WTC11 (cell line): ENCODE results near the gene CHPF2. TPM values are rescaled to one million over a fixed set of nuclear protein-coding genes. Genes with fewer than 3 reads are reported as not detected.

Source experiments
- ATAC-seq: fragments of 200-7000 bp; cut with Tn5 transposase; 2 replicates; pipeline ENCODE4 v1.10.0; 2021; ENCODE audit warnings: mild to moderate bottlenecking, moderate library complexity
- Bru-seq: library from RNA; stranded (reverse); fragments of 400-500 nt; gene quantifications from one replicate; lab custom pipeline; 2021; lab: Mats Ljungman, UMichigan
- CTCF ChIA-PET: fragments of 300-600 bp; sonication (Branson Sonifier 250); formaldehyde crosslinking; loops from one replicate; lab custom pipeline; 2021; ENCODE audit warnings: antibody characterized with exemption; lab: Charles Lee
- POLR2A ChIA-PET: fragments of 350-600 bp; sonication (Branson Sonifier 250); formaldehyde crosslinking; loops from one replicate; lab custom pipeline; 2021; ENCODE audit warnings: antibody characterized with exemption; lab: Charles Lee
- DNase-seq: peaks from one replicate; pipeline ENCODE4 v3.0.0; 2021; ENCODE audit warnings: low spot score
- H3K27ac Mint-ChIP-seq: 2 replicates; pipeline ENCODE4 v1.8.0; 2021; ENCODE audit warnings: mixed read lengths
- H3K27me3 Mint-ChIP-seq: 2 replicates; pipeline ENCODE4 v1.8.0; 2021; ENCODE audit warnings: low read depth, mild to moderate bottlenecking, moderate library complexity, mixed read lengths
- H3K36me3 Mint-ChIP-seq: 2 replicates; pipeline ENCODE4 v1.8.0; 2021; ENCODE audit warnings: mixed read lengths
- H3K4me1 Mint-ChIP-seq: 2 replicates; pipeline ENCODE4 v1.8.0; 2022; ENCODE audit warnings: mixed read lengths
- H3K4me3 Mint-ChIP-seq: 2 replicates; pipeline ENCODE4 v1.8.0; 2021; ENCODE audit warnings: mild to moderate bottlenecking, moderate library complexity, mixed read lengths
- H3K9me3 Mint-ChIP-seq: 2 replicates; pipeline ENCODE4 v1.8.0; 2021; ENCODE audit warnings: mixed read lengths
- ARID4B ChIP-seq: sonication (generic); formaldehyde crosslinking; IDR thresholded peaks from 2 replicates; pipeline ENCODE4 v1.8.0; 2023; ENCODE audit warnings: missing genetic modification reagents, mild to moderate bottlenecking, borderline replicate concordance
- ATF1 ChIP-seq: sonication (generic); formaldehyde crosslinking; IDR thresholded peaks from 2 replicates; pipeline ENCODE4 v1.8.1; 2023; ENCODE audit warnings: mild to moderate bottlenecking, moderate library complexity, missing genetic modification reagents
- CDX4 ChIP-seq: fragments of 250-450 bp; sonication (Bioruptor Pico); IDR thresholded peaks from 2 replicates; pipeline ENCODE4 v1.9.0; 2021; ENCODE audit warnings: moderate library complexity, mild to moderate bottlenecking, inconsistent platforms, borderline replicate concordance
- CREB1 ChIP-seq: sonication (generic); formaldehyde crosslinking; IDR thresholded peaks from 2 replicates; pipeline ENCODE4 v1.8.0; 2023; ENCODE audit warnings: mild to moderate bottlenecking, missing genetic modification reagents
- ESRRA ChIP-seq: sonication (generic); formaldehyde crosslinking; IDR thresholded peaks from 2 replicates; pipeline ENCODE4 v1.8.1; 2022; ENCODE audit warnings: mild to moderate bottlenecking, missing genetic modification reagents, borderline replicate concordance
- ETV6 ChIP-seq: sonication (generic); formaldehyde crosslinking; IDR thresholded peaks from 2 replicates; pipeline ENCODE4 v1.8.1; 2022; ENCODE audit warnings: mild to moderate bottlenecking, missing genetic modification reagents
- FOXK1 ChIP-seq: sonication (generic); formaldehyde crosslinking; IDR thresholded peaks from 2 replicates; pipeline ENCODE4 v1.8.0; 2022; ENCODE audit warnings: mild to moderate bottlenecking, moderate library complexity, missing genetic modification reagents
- FOXP1 ChIP-seq: sonication (generic); formaldehyde crosslinking; IDR thresholded peaks from 2 replicates; pipeline ENCODE4 v1.8.0; 2022; ENCODE audit warnings: missing genetic modification reagents, mild to moderate bottlenecking, moderate library complexity, borderline replicate concordance
- HMGA2 ChIP-seq: fragments of 250-450 bp; sonication (Bioruptor Pico); IDR thresholded peaks from 2 replicates; pipeline ENCODE4 v1.4.0; 2021; ENCODE audit warnings: mild to moderate bottlenecking, moderate library complexity
- JUN ChIP-seq: sonication (generic); formaldehyde crosslinking; IDR thresholded peaks from 2 replicates; pipeline ENCODE4 v1.8.0; 2023; ENCODE audit warnings: mild to moderate bottlenecking, missing genetic modification reagents
- NFE2L1 ChIP-seq: sonication (generic); formaldehyde crosslinking; IDR thresholded peaks from 2 replicates; pipeline ENCODE4 v1.8.1; 2023; ENCODE audit warnings: missing genetic modification reagents
- PREB ChIP-seq: sonication (generic); formaldehyde crosslinking; IDR thresholded peaks from 2 replicates; pipeline ENCODE4 v1.8.1; 2022; ENCODE audit warnings: mild to moderate bottlenecking, missing genetic modification reagents, moderate library complexity, borderline replicate concordance
- RELA ChIP-seq: sonication (generic); formaldehyde crosslinking; IDR thresholded peaks from 2 replicates; pipeline ENCODE4 v1.8.1; 2022; ENCODE audit warnings: missing genetic modification reagents, mild to moderate bottlenecking, borderline replicate concordance
- RORB ChIP-seq: fragments of 250-450 bp; sonication (Bioruptor Pico); IDR thresholded peaks from 2 replicates; pipeline ENCODE4 v1.9.0; 2021; ENCODE audit warnings: mild to moderate bottlenecking
- SOX15 ChIP-seq: fragments of 250-450 bp; sonication (Bioruptor Pico); IDR thresholded peaks from 2 replicates; pipeline ENCODE4 v1.9.0; 2021; ENCODE audit warnings: mild to moderate bottlenecking
- TEAD1 ChIP-seq: sonication (generic); formaldehyde crosslinking; IDR thresholded peaks from 2 replicates; pipeline ENCODE4 v1.8.0; 2022; ENCODE audit warnings: mild to moderate bottlenecking, missing genetic modification reagents
- TEAD4 ChIP-seq: sonication (generic); formaldehyde crosslinking; IDR thresholded peaks from 2 replicates; pipeline ENCODE4 v1.8.0; 2022; ENCODE audit warnings: mild to moderate bottlenecking, missing genetic modification reagents
- ZNF138 ChIP-seq: sonication (generic); formaldehyde crosslinking; conservative IDR thresholded peaks from 2 replicates; pipeline ENCODE4 v1.8.1; 2022; ENCODE audit warnings: mild to moderate bottlenecking, moderate library complexity, missing genetic modification reagents
- ZNF416 ChIP-seq: fragments of 250-450 bp; sonication (Bioruptor Pico); IDR thresholded peaks from 2 replicates; pipeline ENCODE4 v1.9.0; 2021; ENCODE audit warnings: mild to moderate bottlenecking, inconsistent platforms
- ZNF425 ChIP-seq: fragments of 250-450 bp; sonication (Bioruptor Pico); conservative IDR thresholded peaks from 2 replicates; pipeline ENCODE4 v1.9.0; 2021; ENCODE audit warnings: mild to moderate bottlenecking
- ZNF512 ChIP-seq: sonication (generic); formaldehyde crosslinking; IDR thresholded peaks from 2 replicates; pipeline ENCODE4 v1.8.1; 2022; ENCODE audit warnings: missing genetic modification reagents, borderline replicate concordance
- long read RNA-seq, 3 experiments: library from RNA in 1 of 3; library from capped mRNA in 1 of 3; library from polyadenylated mRNA in 1 of 3; unstranded in 2 of 3; stranded (forward) in 1 of 3; transcript quantifications; one replicate each; pipeline ENCODE4 v2.0.0, GENCODE V29; 2021
- total RNA-seq: library from RNA; stranded (reverse); gene quantifications from 3 replicates; pipeline ENCODE4 v1.2.3, GENCODE V29; 2021

The CHPF2 gene
- 25.0 to 30.7 TPM (median 26.3 TPM) in 3 replicates for total RNA-seq
- percentile 86 among the genes with signal in this experiment for Bru-seq, nascent RNA
- long read RNA-seq, experiment 1, transcript CHPF2-201 (4 exons, 3,978 nt), result major isoform, 60 of 104 reads
- long read RNA-seq, experiment 1, partial matches to known transcripts, result 15 of 104 reads
- long read RNA-seq, experiment 1, other reads (novel, unspliced or antisense), result 28 of 104 reads
- long read RNA-seq, experiment 2, transcript CHPF2-201 (4 exons, 3,978 nt), result major isoform, 9 of 14 reads
- long read RNA-seq, experiment 2, partial matches to known transcripts, result 2 of 14 reads
- long read RNA-seq, experiment 2, other reads (novel, unspliced or antisense), result 3 of 14 reads
- long read RNA-seq, experiment 3, partial matches to known transcripts, result 0 of 1 reads
- long read RNA-seq, experiment 3, other reads (novel, unspliced or antisense), result 1 of 1 reads

- Mint-ChIP-seq H3K27me3 (no peaks in the 10 kb centered on the region), H3K27ac (peak within 1 kb of the TSS; percentile 91), H3K4me1 (peaks cover 24% of the 10 kb centered on the region), H3K4me3 (peak within 1 kb of the TSS; percentile 99), H3K36me3 (peaks cover 6% of the 10 kb centered on the region; the same call in 1 of the 2 replicates), H3K9me3 (no peaks in the 10 kb centered on the region)
- DNase-seq (peak; percentile 86), ATAC-seq (peak; percentile 85)
- ChIA-PET CTCF (interaction anchor here (0.6 to 5.8 kb wide), 3 partner anchors 12 to 108 kb away, joined by 3 to 77 read pairs (median 3); no protein-coding TSS in a partner anchor), POLR2A (interaction anchor here (0.7 to 1.0 kb wide), 2 partner anchors 12 to 19 kb away, joined by 3 read pairs; no protein-coding TSS in a partner anchor)
- TF ChIP-seq RORB (CRISPR knock-in tag) (no peak), ATF1 (CRISPR knock-in tag) (no peak), ZNF425 (CRISPR knock-in tag) (no peak), RELA (CRISPR knock-in tag) (no peak; the same call in 1 of the 2 replicates), PREB (CRISPR knock-in tag) (no peak), ZNF138 (CRISPR knock-in tag) (no peak), CREB1 (CRISPR knock-in tag) (no peak), FOXK1 (CRISPR knock-in tag) (peak; percentile 79), CDX4 (CRISPR knock-in tag) (no peak), ZNF416 (CRISPR knock-in tag) (no peak), FOXP1 (peak; percentile 41; the same call in 1 of the 2 replicates), HMGA2 (CRISPR knock-in tag) (no peak), JUN (CRISPR knock-in tag) (no peak), TEAD1 (CRISPR knock-in tag) (0 out of 2 replicates have a peak, but pooled peaks have one; percentile 33), ETV6 (CRISPR knock-in tag) (peak; percentile 52; the same call in 1 of the 2 replicates), NFE2L1 (CRISPR knock-in tag) (peak; percentile 26; the same call in 1 of the 2 replicates), ZNF512 (no peak), ARID4B (CRISPR knock-in tag) (peak; percentile 41; the same call in 1 of the 2 replicates), ESRRA (CRISPR knock-in tag) (no peak), TEAD4 (CRISPR knock-in tag) (no peak), SOX15 (CRISPR knock-in tag) (no peak)
Observed at GRCh38 chr7:151232091-151232916, at the start of gene CHPF2. CHPF2 (plus strand) TSS chr7:151232483; CDS start chr7:151234012, 1,529 bp downstream.
